HepG2 (cell line): ENCODE measurements around the gene PSMB10. TPM values are rescaled to one million over a fixed set of nuclear protein-coding genes. Genes with fewer than 3 reads are reported as not detected.

Experiments used
- ATAC-seq: fragments of 200-7000 bp; cut with Tn5 transposase; 3 replicates; pipeline ENCODE4 v1.9.1; 2020; ENCODE audit warnings: mild to moderate bottlenecking, moderate library complexity
- BruUV-seq: library from RNA; stranded (reverse); fragments of 400-500 nt; replicated peaks from 2 replicates; lab custom pipeline; 2021; lab: Mats Ljungman, UMichigan
- CTCF ChIA-PET: fragments of 300-600 bp; formaldehyde crosslinking; extraction: SDS; loops from one replicate; lab custom pipeline; 2021; ENCODE audit warnings: low total read pairs, inconsistent platforms, low intra/inter-chr PET ratio; lab: Yijun Ruan, JAX
- POLR2A ChIA-PET: fragments of 350-600 bp; sonication (Branson Sonifier 250); formaldehyde crosslinking; loops from one replicate; lab custom pipeline; 2020; ENCODE audit warnings: antibody characterized with exemption, inconsistent platforms; lab: Yijun Ruan, JAX
- DNase-seq: peaks from one replicate; pipeline ENCODE4 v3.0.0-alpha.2; 2015; ENCODE audit warnings: low spot score
- FAIRE-seq: peaks from 3 replicates; lab custom pipeline; 2011; peaks lifted over from hg19 to GRCh38; lab: Jason Lieb, UNC
- H2AFZ ChIP-seq: one replicate; pipeline ENCODE4 v1.6.1; 2011; ENCODE audit warnings: low read length, inconsistent platforms
- H3K27ac ChIP-seq: fragments of 300-600 bp; 3 replicates; pipeline ENCODE4 v1.8.0; 2011; ENCODE audit warnings: mixed run types, mild to moderate bottlenecking, mixed read lengths, low read length, inconsistent platforms; ENCODE audit not compliant: insufficient read depth; ENCODE audit errors: extremely low read length
- H3K27me3 ChIP-seq, 2 experiments: fragments of 200-600 bp in 1 of 2; 2 replicates in 1 of 2; 3 replicates in 1 of 2; pipeline versions ENCODE4 v1.6.0 to v1.8.0; 2011; ENCODE audit warnings: low read length in 2 of 2, mild to moderate bottlenecking in 2 of 2, moderate library complexity in 2 of 2, inconsistent platforms in 1 of 2; ENCODE audit not compliant: insufficient read depth in 2 of 2, control insufficient read depth in 1 of 2
- H3K36me3 ChIP-seq, 2 experiments: fragments of 200-600 bp in 1 of 2; replicated peaks in 1 of 2; 2 replicates in 1 of 2; 3 replicates in 1 of 2; pipeline versions ENCODE4 v1.5.1 to v1.8.0; 2011; ENCODE audit warnings: low read length in 2 of 2, inconsistent platforms in 1 of 2; ENCODE audit not compliant: insufficient read depth in 2 of 2, control insufficient read depth in 1 of 2
- H3K4me1 ChIP-seq: 2 replicates; pipeline ENCODE4 v1.5.1; 2012; ENCODE audit warnings: low read length, inconsistent platforms; ENCODE audit not compliant: insufficient read depth
- H3K4me2 ChIP-seq: 2 replicates; pipeline ENCODE4 v1.6.0; 2011; ENCODE audit warnings: low read depth, low read length, inconsistent platforms
- H3K4me3 ChIP-seq, 3 experiments: fragments of 200-600 bp in 1 of 3; sonication (generic), shearing (Covaris generic) in 1 of 3; replicated peaks in 1 of 3; 2 replicates each; pipeline ENCODE4 v1.5.1; 2011 to 2016; ENCODE audit warnings: low read length in 3 of 3, inconsistent platforms in 2 of 3, low read depth in 2 of 3, mild to moderate bottlenecking in 2 of 3, control low read depth in 1 of 3, mixed read lengths in 1 of 3; ENCODE audit not compliant: insufficient read depth in 1 of 3
- H3K79me2 ChIP-seq: one replicate; pipeline ENCODE4 v1.6.1; 2011; ENCODE audit warnings: low read length, inconsistent platforms; ENCODE audit not compliant: insufficient read depth
- H3K9ac ChIP-seq: 2 replicates; pipeline ENCODE4 v1.6.0; 2011; ENCODE audit warnings: mild to moderate bottlenecking, low read depth, low read length, inconsistent platforms; ENCODE audit not compliant: insufficient read depth
- H3K9me3 ChIP-seq: 2 replicates; pipeline ENCODE4 v1.5.1; 2012; ENCODE audit warnings: mild to moderate bottlenecking, low read length
- H4K20me1 ChIP-seq: 2 replicates; pipeline ENCODE4 v1.6.0; 2011; ENCODE audit warnings: inconsistent platforms, mild to moderate bottlenecking, low read length, moderate library complexity; ENCODE audit not compliant: insufficient read depth
- BORCS8-MEF2B ChIP-seq: sonication (generic); formaldehyde crosslinking; IDR thresholded peaks from 2 replicates; pipeline ENCODE4 v1.8.0; 2022; ENCODE audit warnings: mild to moderate bottlenecking, missing genetic modification reagents
- CHD4 ChIP-seq: fragments of 200-600 bp; sonication (generic); IDR thresholded peaks from 2 replicates; pipeline ENCODE4 v1.7.0; 2017; ENCODE audit warnings: mild to moderate bottlenecking, low read length, borderline replicate concordance
- CTCF ChIP-seq: sonication (generic); formaldehyde crosslinking; IDR thresholded peaks from 2 replicates; pipeline ENCODE4 v1.5.0; 2020; ENCODE audit warnings: mild to moderate bottlenecking, missing genetic modification reagents, moderate library complexity
- HCFC1 ChIP-seq: fragments of 150-350 bp; IDR thresholded peaks from 2 replicates; pipeline ENCODE4 v1.6.1; 2014; ENCODE audit warnings: low read depth, low read length
- HNF1B ChIP-seq: sonication (generic); formaldehyde crosslinking; IDR thresholded peaks from 2 replicates; pipeline ENCODE4 v1.5.1; 2020; ENCODE audit warnings: mild to moderate bottlenecking, moderate library complexity, missing genetic modification reagents
- PAXIP1 ChIP-seq: sonication (generic); formaldehyde crosslinking; conservative IDR thresholded peaks from 2 replicates; pipeline ENCODE4 v1.4.0; 2020; ENCODE audit warnings: mild to moderate bottlenecking, missing genetic modification reagents, moderate library complexity
- PCBP1 ChIP-seq: fragments of 200-400 bp; formaldehyde crosslinking; IDR thresholded peaks from 2 replicates; pipeline ENCODE4 v1.6.1; 2017; ENCODE audit warnings: mild to moderate bottlenecking, low read depth, low read length, borderline replicate concordance
- POLR2G ChIP-seq: fragments of 200-400 bp; formaldehyde crosslinking; IDR thresholded peaks from 2 replicates; pipeline ENCODE4 v1.6.1; 2018; ENCODE audit warnings: mild to moderate bottlenecking, low read depth, low read length, moderate library complexity
- RNF2 ChIP-seq: fragments of 450-650 bp; conservative IDR thresholded peaks from 2 replicates; pipeline ENCODE4 v1.6.1; 2016; ENCODE audit warnings: low read depth
- SNAI1 ChIP-seq: sonication (generic); formaldehyde crosslinking; IDR thresholded peaks from 2 replicates; pipeline ENCODE4 v1.5.0; 2020; ENCODE audit warnings: mild to moderate bottlenecking, missing genetic modification reagents, borderline replicate concordance
- STAG1 ChIP-seq: sonication (generic); formaldehyde crosslinking; IDR thresholded peaks from 2 replicates; pipeline ENCODE4 v1.4.0; 2020; ENCODE audit warnings: missing genetic modification reagents
- ZNF235 ChIP-seq: sonication (generic); formaldehyde crosslinking; IDR thresholded peaks from 2 replicates; pipeline ENCODE4 v1.8.1; 2023; ENCODE audit warnings: mild to moderate bottlenecking, missing genetic modification reagents, borderline replicate concordance
- ZNF432 ChIP-seq: sonication (generic); formaldehyde crosslinking; IDR thresholded peaks from 2 replicates; pipeline ENCODE4 v1.5.0; 2020; ENCODE audit warnings: missing genetic modification reagents, mild to moderate bottlenecking, borderline replicate concordance
- ZNF772 ChIP-seq: sonication (generic); formaldehyde crosslinking; IDR thresholded peaks from 2 replicates; pipeline ENCODE4 v1.5.0; 2020; ENCODE audit warnings: mild to moderate bottlenecking, missing genetic modification reagents
- ZNF891 ChIP-seq: sonication (generic); formaldehyde crosslinking; IDR thresholded peaks from 2 replicates; pipeline ENCODE4 v1.5.0; 2020; ENCODE audit warnings: mild to moderate bottlenecking, missing genetic modification reagents
- WGBS: methylation state at CpG from one replicate; pipeline ENCODE4 v1.1.6; 2017; ENCODE audit warnings: low lambda C conversion rate; 5-methylcytosine and 5-hydroxymethylcytosine counted together
- in situ Hi-C: cut with HindIII; loops from 2 replicates; pipeline ENCODE4 v1.10.0; 2017; ENCODE audit warnings: low pct_unique_long_range_greater_than_20kb; ENCODE audit not compliant: extremely low pct_ligation_motif_present
- intact Hi-C: fragments of 100-400 bp; cut with micrococcal nuclease; formaldehyde crosslinking; loops from one replicate; pipeline ENCODE4 v1.10.0; 2022; ENCODE audit not compliant: unreplicated experiment
- polyA plus RNA-seq, 8 experiments: library from polyadenylated mRNA; depleted of rRNA in 3 of 8; stranded (reverse) in 7 of 8; unstranded in 1 of 8; fragments of >200 nt; fragmentation: Illumina TruSeq in 4 of 8; extraction: Trizol in 4 of 8; gene quantifications; 2 replicates each; pipeline versions ENCODE4 v1.2.1 to v1.2.3, GENCODE V29; 2011 to 2016; ENCODE audit warnings: low read depth in 4 of 8, missing spikeins in 1 of 8, mixed read lengths in 1 of 8; ENCODE audit not compliant: insufficient read depth in 1 of 8
- total RNA-seq, 5 experiments: library from RNA; depleted of rRNA; stranded (reverse); fragments of >200 nt; fragmentation: Illumina TruSeq; extraction: Trizol; gene quantifications; 2 replicates each; pipeline ENCODE4 v1.2.3, GENCODE V29; 2016; ENCODE audit warnings: low read depth in 1 of 5

The PSMB10 gene
- total and polyA plus RNA-seq, 2 of the 13 experiments (the other 11 are each of a cell fraction or from before 2014, with no cell fraction given) = 12.7 to 65.9 TPM

- Histone ChIP-seq H3K4me1 (peaks cover 32% of the 10 kb centered on the region), H3K4me2 (no peak overlapping the region), H2AFZ (no peak overlapping the region), H3K9ac (no peak overlapping the region), H3K36me3 (peaks cover 22 to 27% of the 10 kb centered on the region in 2 experiments; a peak in 4 of 5 replicates), H4K20me1 (peaks cover 6% of the 10 kb centered on the region; the same call in 1 of the 2 replicates), H3K9me3 (no peaks in the 10 kb centered on the region), H3K27ac (no peak overlapping the region), H3K79me2 (no peaks in the 10 kb centered on the region), H3K4me3 (no peak overlapping the region), H3K27me3 (no peaks in the 10 kb centered on the region)
- FAIRE-seq = no peak
- intact Hi-C loops (no loop called here), in situ Hi-C loops (no loop called here)
- no TSS peak for BruUV-seq
- ChIA-PET CTCF (interaction anchor here (1.1 kb wide), 1 partner anchor 103 kb away, joined by 4 read pairs; no protein-coding TSS in a partner anchor), POLR2A (interaction anchor here (0.9 kb wide), 1 partner anchor 16 kb away, joined by 3 read pairs; no protein-coding TSS in a partner anchor)
- no peak for DNase-seq
- ATAC-seq = peak; percentile 12; the same call in 2 of the 3 replicates
- WGBS = 88% methylated on average over 6 of the region's 6 CpGs
- no peak for TF ChIP-seq HNF1B (CRISPR knock-in tag)
- TF ChIP-seq ZNF432 (CRISPR knock-in tag) = no peak
- TF ChIP-seq HCFC1 = no peak
- TF ChIP-seq ZNF772 = no peak
- no peak for TF ChIP-seq POLR2G
- TF ChIP-seq CTCF (CRISPR knock-in tag) = peak; percentile 47
- no peak for TF ChIP-seq CHD4
- TF ChIP-seq PCBP1 = no peak
- TF ChIP-seq STAG1 = peak; percentile 63
- TF ChIP-seq ZNF891 (CRISPR knock-in tag) = no peak
- no peak for TF ChIP-seq SNAI1 (CRISPR knock-in tag)
- no peak for TF ChIP-seq RNF2
- no peak for TF ChIP-seq ZNF235
- TF ChIP-seq BORCS8-MEF2B = no peak
- TF ChIP-seq PAXIP1 = no peak
These were observed 16.9 kb downstream of the PSMB10 start for GRCh38 chr16:67919622-67920221.
